Measurements from ENCODE around the gene PLEKHA7.

Gene PLEKHA7

GRCh38 chr11:16962146-16962545, 52.1 kb downstream of the PLEKHA7 start:
- no peaks in the 10 kb centered on the region for H3K4me1 ChIP-seq (ENCODE audit: insufficient read depth, low read length)
- no peaks in the 10 kb centered on the region for H3K9me3 ChIP-seq (ENCODE audit: low read length)
- no peak overlapping the region for H3K4me3 ChIP-seq (ENCODE audit: low read length)
- H3K27me3 ChIP-seq (ENCODE audit: insufficient read depth, low read length), result no peaks in the 10 kb centered on the region
- no peak overlapping the region for H2AFZ ChIP-seq (ENCODE audit: low read depth, low read length)
- H3K36me3 ChIP-seq (ENCODE audit: insufficient read depth, low read length), result peaks cover 3% of the 10 kb centered on the region

DNA sequence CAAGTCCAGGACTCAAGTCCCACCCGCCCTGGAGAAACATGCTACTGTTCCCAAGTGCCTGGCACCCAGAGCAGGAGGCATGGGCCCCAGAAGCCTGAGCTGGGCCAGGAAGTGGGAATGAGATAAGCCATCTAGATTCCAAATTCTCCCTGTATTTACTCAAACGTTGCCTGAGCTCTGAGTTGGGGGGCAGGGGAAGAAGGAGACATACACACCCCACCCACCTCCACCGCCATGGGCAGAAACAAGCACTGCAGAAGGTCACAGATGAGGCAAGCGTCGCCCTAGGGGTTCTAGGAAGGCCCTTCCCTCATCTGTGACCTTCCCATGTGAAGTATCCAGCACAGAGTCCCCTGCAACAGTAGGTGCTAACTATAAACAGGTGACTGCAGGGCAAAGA, 54.0 kb downstream of the PLEKHA7 start:
- no peaks in the 10 kb centered on the region for H3K4me1 ChIP-seq (ENCODE audit: insufficient read depth, low read length)
- no peak overlapping the region for H2AFZ ChIP-seq (ENCODE audit: low read depth, low read length)
- no peaks in the 10 kb centered on the region for H3K9me3 ChIP-seq (ENCODE audit: low read length)
- no peak overlapping the region for H3K4me3 ChIP-seq (ENCODE audit: low read length)
- peaks cover 3% of the 10 kb centered on the region for H3K36me3 ChIP-seq (ENCODE audit: insufficient read depth, low read length)
- H3K27me3 ChIP-seq (ENCODE audit: insufficient read depth, low read length), result no peaks in the 10 kb centered on the region

DNA sequence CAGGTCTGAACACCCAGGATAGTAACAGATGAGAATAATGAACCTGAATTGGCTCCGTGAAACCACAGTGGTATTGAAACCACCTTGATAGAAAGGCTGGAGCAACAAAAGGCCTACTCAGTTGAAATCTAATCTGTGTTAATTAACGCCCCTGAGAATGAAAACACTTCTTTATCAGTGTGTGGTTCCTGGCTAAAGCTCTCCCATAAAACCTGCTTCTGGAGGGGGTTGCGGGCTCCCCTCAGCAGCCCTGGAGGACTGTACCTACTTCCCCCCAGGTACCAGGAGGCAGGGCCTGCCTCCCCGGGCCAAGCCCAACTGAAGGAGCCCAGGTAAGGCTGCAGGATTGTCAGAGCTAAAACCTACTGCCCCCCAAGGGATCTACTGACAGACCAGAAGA, 54.6 kb downstream of the PLEKHA7 start:
- Histone ChIP-seq H3K4me1 (ENCODE audit: insufficient read depth, low read length) (no peaks in the 10 kb centered on the region), H3K9me3 (ENCODE audit: low read length) (no peaks in the 10 kb centered on the region), H3K4me3 (ENCODE audit: low read length) (no peak overlapping the region), H2AFZ (ENCODE audit: low read depth, low read length) (no peak overlapping the region), H3K27me3 (ENCODE audit: insufficient read depth, low read length) (no peaks in the 10 kb centered on the region), H3K36me3 (ENCODE audit: insufficient read depth, low read length) (peaks cover 3% of the 10 kb centered on the region)

DNA sequence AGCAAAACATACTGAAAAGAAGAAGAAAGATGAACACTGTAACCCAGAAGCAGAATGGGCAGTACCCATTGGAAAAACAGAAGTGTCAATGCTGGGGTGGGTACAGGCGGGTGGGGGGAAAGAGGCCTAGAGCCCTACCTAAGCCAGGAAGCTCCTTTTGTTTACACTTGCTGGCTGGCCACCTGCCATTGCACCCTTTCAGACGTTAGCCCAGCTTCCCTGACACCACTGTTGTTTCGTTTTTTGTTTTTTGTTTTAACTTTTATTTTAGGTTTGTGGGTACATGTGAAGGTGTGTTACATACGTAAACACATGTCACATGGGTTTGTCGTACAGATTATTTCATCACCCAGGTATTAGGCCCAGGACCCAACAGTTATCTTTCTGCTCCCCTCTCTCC, 55.4 kb downstream of the PLEKHA7 start:
- Histone ChIP-seq H3K36me3 (ENCODE audit: insufficient read depth, low read length) (peaks cover 3% of the 10 kb centered on the region), H3K4me3 (ENCODE audit: low read length) (no peak overlapping the region), H3K27me3 (ENCODE audit: insufficient read depth, low read length) (no peaks in the 10 kb centered on the region), H3K4me1 (ENCODE audit: insufficient read depth, low read length) (no peaks in the 10 kb centered on the region), H3K9me3 (ENCODE audit: low read length) (no peaks in the 10 kb centered on the region), H2AFZ (ENCODE audit: low read depth, low read length) (no peak overlapping the region)

DNA sequence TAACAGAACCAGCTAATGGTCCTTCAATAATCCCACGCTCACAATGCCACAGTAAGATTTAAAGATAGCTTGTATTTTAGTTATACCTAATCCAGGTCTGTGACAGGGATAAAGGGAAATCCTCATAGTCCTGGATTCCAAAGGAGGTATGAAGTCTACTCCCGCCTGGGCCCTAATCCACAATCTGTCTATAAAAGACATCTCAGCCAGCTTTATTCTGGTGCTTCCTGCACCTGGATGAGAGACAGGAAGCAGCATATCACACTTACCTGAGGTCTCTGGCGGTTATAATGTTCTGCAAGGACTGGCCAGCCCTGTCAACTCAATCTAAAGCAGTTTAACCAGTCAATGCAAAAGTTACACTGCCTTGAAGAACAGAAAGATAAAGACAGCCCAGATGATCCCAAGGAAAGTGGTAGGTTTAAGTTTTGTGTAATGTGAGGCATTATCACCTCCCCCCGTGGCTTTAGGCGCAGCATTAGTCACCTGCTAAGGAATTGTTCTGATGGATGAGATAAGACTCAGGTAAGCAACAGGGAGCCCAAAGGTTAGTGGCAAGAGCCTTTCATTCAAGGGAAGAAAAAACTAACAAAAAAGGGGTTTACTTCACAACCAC, 57.6 kb downstream of the PLEKHA7 start:
- Histone ChIP-seq H3K4me1 (ENCODE audit: insufficient read depth, low read length) (no peaks in the 10 kb centered on the region), H2AFZ (ENCODE audit: low read depth, low read length) (no peak overlapping the region), H3K4me3 (ENCODE audit: low read length) (no peak overlapping the region), H3K36me3 (ENCODE audit: insufficient read depth, low read length) (no peaks in the 10 kb centered on the region), H3K27me3 (ENCODE audit: insufficient read depth, low read length) (no peaks in the 10 kb centered on the region), H3K9me3 (ENCODE audit: low read length) (no peaks in the 10 kb centered on the region)

DNA sequence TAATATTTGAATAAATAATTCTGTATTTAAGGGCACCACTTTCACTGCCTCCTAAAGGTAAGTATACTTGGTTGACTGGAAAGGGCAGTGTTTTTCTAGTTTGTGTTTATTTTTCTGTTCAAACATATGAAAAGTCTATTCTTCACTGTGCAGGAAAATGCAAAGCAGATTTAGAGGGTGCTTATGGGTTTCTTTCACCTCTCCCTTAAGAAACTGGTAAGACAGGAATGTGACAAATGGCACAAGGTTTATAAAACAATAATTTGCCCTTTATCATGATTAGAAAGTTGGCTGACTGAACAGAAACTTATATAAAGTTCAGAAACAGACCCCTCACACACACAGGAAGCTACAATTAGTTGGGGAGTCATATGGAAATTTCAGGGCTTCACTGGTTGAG, 60.6 kb downstream of the PLEKHA7 start:
- Histone ChIP-seq H3K9me3 (ENCODE audit: low read length) (no peaks in the 10 kb centered on the region), H3K4me1 (ENCODE audit: insufficient read depth, low read length) (no peaks in the 10 kb centered on the region), H3K36me3 (ENCODE audit: insufficient read depth, low read length) (no peaks in the 10 kb centered on the region), H3K27me3 (ENCODE audit: insufficient read depth, low read length) (no peaks in the 10 kb centered on the region), H3K4me3 (ENCODE audit: low read length) (no peak overlapping the region), H2AFZ (ENCODE audit: low read depth, low read length) (no peak overlapping the region)

DNA sequence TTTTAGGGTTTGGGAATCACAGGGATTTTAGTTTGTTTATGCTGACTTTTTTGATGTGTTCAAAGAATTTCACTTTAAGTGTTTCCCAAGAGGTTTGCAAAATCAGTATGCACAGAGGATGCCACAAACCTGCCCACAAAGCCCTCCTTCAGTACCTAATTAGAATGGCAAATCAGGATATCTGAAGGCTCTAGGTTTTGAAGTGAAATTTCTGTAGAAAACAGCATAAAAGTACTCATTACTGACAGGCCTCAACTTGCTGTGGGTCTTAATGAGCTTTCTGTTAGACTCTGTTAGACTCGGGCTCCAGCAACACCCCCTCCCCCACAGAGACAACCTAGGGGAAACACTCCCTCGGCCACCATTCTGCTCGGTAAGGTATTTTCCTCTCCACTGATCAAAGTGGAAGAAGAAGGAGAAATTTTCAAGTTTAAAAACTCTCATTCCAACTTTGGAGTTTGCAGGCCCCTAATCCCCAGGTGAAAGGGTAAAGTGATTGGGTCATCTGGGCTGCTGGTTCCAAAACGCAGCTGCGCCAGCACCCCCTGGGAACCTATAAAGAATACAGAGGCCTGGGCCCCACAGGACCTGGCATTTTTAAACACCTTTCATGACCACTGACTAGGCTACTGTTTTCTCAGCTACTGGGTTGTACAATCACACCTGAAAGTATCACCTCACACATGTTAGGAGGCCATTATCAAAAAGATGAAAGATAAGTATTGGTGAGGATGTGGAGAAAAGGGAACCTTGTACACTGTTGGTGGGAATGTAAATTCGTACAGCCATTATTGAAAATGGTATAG, 67.5 kb downstream of the PLEKHA7 start:
- Histone ChIP-seq H3K4me1 (ENCODE audit: insufficient read depth, low read length) (peaks cover 9% of the 10 kb centered on the region), H3K4me3 (ENCODE audit: low read length) (no peak overlapping the region), H2AFZ (ENCODE audit: low read depth, low read length) (no peak overlapping the region)

GRCh38 chr11:16945671-16946469, 68.3 kb downstream of the PLEKHA7 start:
- peaks cover 9% of the 10 kb centered on the region for H3K4me1 ChIP-seq (ENCODE audit: insufficient read depth, low read length)
- no peak overlapping the region for H2AFZ ChIP-seq (ENCODE audit: low read depth, low read length)
- H3K36me3 ChIP-seq (ENCODE audit: insufficient read depth, low read length), result peaks cover 3% of the 10 kb centered on the region
- no peaks in the 10 kb centered on the region for H3K9me3 ChIP-seq (ENCODE audit: low read length)
- no peak overlapping the region for H3K4me3 ChIP-seq (ENCODE audit: low read length)
- H3K27me3 ChIP-seq (ENCODE audit: insufficient read depth, low read length), result no peaks in the 10 kb centered on the region

More for the DNA sequence above, 67.5 kb downstream of the PLEKHA7 start:
- H3K36me3 ChIP-seq (ENCODE audit: insufficient read depth, low read length), result peaks cover 3% of the 10 kb centered on the region
- H3K9me3 ChIP-seq (ENCODE audit: low read length), result no peaks in the 10 kb centered on the region
- no peaks in the 10 kb centered on the region for H3K27me3 ChIP-seq (ENCODE audit: insufficient read depth, low read length)

DNA sequence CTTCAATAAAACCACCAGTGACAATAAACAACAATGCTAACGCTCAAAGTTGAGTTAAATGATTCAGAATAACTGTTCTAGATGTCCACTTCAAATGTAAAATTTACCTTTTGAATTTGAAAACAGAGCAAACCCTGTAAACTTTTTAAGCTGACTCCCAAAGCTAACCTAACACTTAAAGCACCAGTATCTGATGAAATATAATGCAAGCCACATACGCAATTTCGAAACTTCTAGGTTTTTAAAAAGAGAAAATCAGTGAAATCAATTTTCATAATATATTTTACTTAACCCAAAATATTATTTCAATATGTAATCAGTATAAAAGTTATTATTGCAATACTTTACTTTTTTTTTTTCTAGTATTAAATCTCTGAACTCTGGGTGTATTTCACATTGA, 71.3 kb downstream of the PLEKHA7 start:
- no peaks in the 10 kb centered on the region for H3K36me3 ChIP-seq (ENCODE audit: insufficient read depth, low read length)
- no peak overlapping the region for H3K4me3 ChIP-seq (ENCODE audit: low read length)
- H2AFZ ChIP-seq (ENCODE audit: low read depth, low read length), result no peak overlapping the region
- no peaks in the 10 kb centered on the region for H3K9me3 ChIP-seq (ENCODE audit: low read length)
- peaks cover 12% of the 10 kb centered on the region for H3K4me1 ChIP-seq (ENCODE audit: insufficient read depth, low read length)
- H3K27me3 ChIP-seq (ENCODE audit: insufficient read depth, low read length), result no peaks in the 10 kb centered on the region

DNA sequence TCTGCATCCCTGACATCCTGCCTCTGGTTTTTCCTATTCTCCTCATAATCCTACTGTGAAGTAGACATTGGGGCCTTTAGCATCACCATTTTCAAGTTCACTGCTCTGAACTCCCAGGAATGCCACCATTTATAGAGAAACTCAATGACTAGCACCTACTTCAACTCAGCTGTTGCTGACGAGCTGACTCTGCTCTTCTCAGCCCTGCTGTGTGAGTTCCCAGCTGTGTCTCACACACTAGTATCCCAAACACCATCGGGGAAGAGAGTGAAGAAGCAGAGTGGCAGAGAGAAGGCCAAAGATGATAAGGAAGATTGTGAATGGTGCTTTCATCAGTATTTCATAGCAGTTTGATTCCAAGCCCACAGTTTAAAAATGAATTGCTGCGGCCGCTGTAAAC, 71.9 kb downstream of the PLEKHA7 start:
- Histone ChIP-seq H3K4me3 (ENCODE audit: low read length) (no peak overlapping the region), H3K9me3 (ENCODE audit: low read length) (no peaks in the 10 kb centered on the region), H2AFZ (ENCODE audit: low read depth, low read length) (no peak overlapping the region), H3K4me1 (ENCODE audit: insufficient read depth, low read length) (peaks cover 14% of the 10 kb centered on the region), H3K27me3 (ENCODE audit: insufficient read depth, low read length) (no peaks in the 10 kb centered on the region), H3K36me3 (ENCODE audit: insufficient read depth, low read length) (no peaks in the 10 kb centered on the region)

GRCh38 chr11:16941935-16942334, 72.3 kb downstream of the PLEKHA7 start:
- H3K4me3 ChIP-seq (ENCODE audit: low read length), result no peak overlapping the region
- H3K36me3 ChIP-seq (ENCODE audit: insufficient read depth, low read length), result no peaks in the 10 kb centered on the region

GRCh38 chr11:16938061-16938460, 76.2 kb downstream of the PLEKHA7 start:
- Histone ChIP-seq H3K4me3 (ENCODE audit: low read length) (no peak overlapping the region), H3K9me3 (ENCODE audit: low read length) (no peaks in the 10 kb centered on the region), H3K27me3 (ENCODE audit: insufficient read depth, low read length) (no peaks in the 10 kb centered on the region), H3K4me1 (ENCODE audit: insufficient read depth, low read length) (peaks cover 9% of the 10 kb centered on the region), H3K36me3 (ENCODE audit: insufficient read depth, low read length) (no peaks in the 10 kb centered on the region), H2AFZ (ENCODE audit: low read depth, low read length) (no peak overlapping the region)

More at GRCh38 chr11:16941935-16942334, 72.3 kb downstream of the PLEKHA7 start:
- Histone ChIP-seq H3K4me1 (ENCODE audit: insufficient read depth, low read length) (peaks cover 13% of the 10 kb centered on the region), H3K9me3 (ENCODE audit: low read length) (no peaks in the 10 kb centered on the region), H2AFZ (ENCODE audit: low read depth, low read length) (no peak overlapping the region), H3K27me3 (ENCODE audit: insufficient read depth, low read length) (no peaks in the 10 kb centered on the region)

DNA sequence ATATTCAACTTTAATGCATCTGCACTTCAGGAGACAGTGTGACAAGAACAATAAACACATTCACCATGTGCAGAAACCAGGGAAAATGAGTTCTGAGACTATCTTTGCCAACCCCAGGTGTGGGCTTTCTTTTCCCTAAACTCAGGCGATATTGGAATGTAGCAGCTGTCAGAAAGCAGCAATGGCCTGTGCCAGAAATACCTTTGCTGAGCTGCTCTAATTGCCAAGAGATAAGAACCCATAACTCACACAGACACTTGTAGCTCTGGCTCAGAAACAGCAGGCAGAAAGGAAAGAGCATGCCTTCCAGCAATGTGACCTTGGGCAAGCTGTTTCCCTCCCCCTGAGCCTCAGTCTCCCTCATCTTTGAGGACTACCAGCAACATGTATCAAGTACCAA, 77.6 kb downstream of the PLEKHA7 start:
- Histone ChIP-seq H3K4me3 (ENCODE audit: low read length) (no peak overlapping the region), H2AFZ (ENCODE audit: low read depth, low read length) (no peak overlapping the region), H3K4me1 (ENCODE audit: insufficient read depth, low read length) (peaks cover 9% of the 10 kb centered on the region), H3K27me3 (ENCODE audit: insufficient read depth, low read length) (no peaks in the 10 kb centered on the region), H3K36me3 (ENCODE audit: insufficient read depth, low read length) (no peaks in the 10 kb centered on the region), H3K9me3 (ENCODE audit: low read length) (no peaks in the 10 kb centered on the region)
